Measurements from ENCODE around the gene TBC1D16. TPM values are rescaled to one million over a fixed set of nuclear protein-coding genes. Genes with fewer than 3 reads are reported as not detected.

The TBC1D16 gene
- total and polyA plus RNA-seq, 2 donors from 2014 or later: 9.1 to 68.0 TPM

DNA sequence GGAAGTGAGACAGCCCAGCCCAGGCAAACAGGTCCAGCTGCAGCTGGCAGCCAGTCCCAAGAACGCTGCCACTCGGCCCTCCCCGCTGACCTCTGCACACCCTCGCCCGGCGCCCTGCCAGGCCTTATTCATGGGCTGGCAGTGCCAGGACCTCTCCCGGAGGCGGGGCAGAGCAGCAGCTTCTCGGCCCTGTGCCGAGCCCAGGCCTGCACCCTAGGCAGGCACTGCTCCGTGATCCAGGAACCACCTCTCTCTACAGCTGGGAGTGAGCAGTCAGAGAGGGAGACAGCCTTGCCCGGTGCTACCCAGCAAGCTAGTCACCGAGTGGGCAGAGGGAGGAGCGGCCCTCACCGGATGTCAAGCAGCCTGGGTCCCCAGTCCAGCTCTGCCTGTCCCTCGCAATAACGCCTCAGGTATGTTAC, 116.5 kb downstream of the TBC1D16 start:
- Histone ChIP-seq H3K27ac (ENCODE audit: low read depth in 2 of 2, low read length in 2 of 2) (peak overlapping the region in 1 of 2 donors; percentile 52), H3K9me3 (ENCODE audit: control insufficient read depth in 2 of 3, insufficient read depth in 1 of 3, low read length in 3 of 3) (no peaks in the 10 kb centered on the region), H3K36me3 (ENCODE audit: control insufficient read depth in 2 of 3, insufficient read depth in 3 of 3, low read length in 3 of 3) (no peaks in the 10 kb centered on the region), H3K4me1 (ENCODE audit: control insufficient read depth in 2 of 3, insufficient read depth in 2 of 3, low read depth in 1 of 3, low read length in 3 of 3) (peaks cover 0 to 15% (median 4%) of the 10 kb centered on the region in 3 donors), H3K27me3 (ENCODE audit: control insufficient read depth, insufficient read depth, low read length) (peaks cover 4% of the 10 kb centered on the region), H3K9ac (ENCODE audit: low read length in 3 of 3) (no peak overlapping the region), H3K4me3 (ENCODE audit: low read length in 3 of 3) (no peak overlapping the region)
- FAIRE-seq (peak; percentile 55), DNase-seq (peak in 2 of 5 donors; percentile 68 to 97)
- intact Hi-C loops (cut with DNase I): no loop called here
- TF ChIP-seq, protein P1, sequence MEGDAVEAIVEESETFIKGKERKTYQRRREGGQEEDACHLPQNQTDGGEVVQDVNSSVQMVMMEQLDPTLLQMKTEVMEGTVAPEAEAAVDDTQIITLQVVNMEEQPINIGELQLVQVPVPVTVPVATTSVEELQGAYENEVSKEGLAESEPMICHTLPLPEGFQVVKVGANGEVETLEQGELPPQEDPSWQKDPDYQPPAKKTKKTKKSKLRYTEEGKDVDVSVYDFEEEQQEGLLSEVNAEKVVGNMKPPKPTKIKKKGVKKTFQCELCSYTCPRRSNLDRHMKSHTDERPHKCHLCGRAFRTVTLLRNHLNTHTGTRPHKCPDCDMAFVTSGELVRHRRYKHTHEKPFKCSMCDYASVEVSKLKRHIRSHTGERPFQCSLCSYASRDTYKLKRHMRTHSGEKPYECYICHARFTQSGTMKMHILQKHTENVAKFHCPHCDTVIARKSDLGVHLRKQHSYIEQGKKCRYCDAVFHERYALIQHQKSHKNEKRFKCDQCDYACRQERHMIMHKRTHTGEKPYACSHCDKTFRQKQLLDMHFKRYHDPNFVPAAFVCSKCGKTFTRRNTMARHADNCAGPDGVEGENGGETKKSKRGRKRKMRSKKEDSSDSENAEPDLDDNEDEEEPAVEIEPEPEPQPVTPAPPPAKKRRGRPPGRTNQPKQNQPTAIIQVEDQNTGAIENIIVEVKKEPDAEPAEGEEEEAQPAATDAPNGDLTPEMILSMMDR (IDR thresholded peaks at IDR 0.05; ENCODE audit: borderline replicate concordance, extremely low read depth, insufficient read depth): no peak

DNA sequence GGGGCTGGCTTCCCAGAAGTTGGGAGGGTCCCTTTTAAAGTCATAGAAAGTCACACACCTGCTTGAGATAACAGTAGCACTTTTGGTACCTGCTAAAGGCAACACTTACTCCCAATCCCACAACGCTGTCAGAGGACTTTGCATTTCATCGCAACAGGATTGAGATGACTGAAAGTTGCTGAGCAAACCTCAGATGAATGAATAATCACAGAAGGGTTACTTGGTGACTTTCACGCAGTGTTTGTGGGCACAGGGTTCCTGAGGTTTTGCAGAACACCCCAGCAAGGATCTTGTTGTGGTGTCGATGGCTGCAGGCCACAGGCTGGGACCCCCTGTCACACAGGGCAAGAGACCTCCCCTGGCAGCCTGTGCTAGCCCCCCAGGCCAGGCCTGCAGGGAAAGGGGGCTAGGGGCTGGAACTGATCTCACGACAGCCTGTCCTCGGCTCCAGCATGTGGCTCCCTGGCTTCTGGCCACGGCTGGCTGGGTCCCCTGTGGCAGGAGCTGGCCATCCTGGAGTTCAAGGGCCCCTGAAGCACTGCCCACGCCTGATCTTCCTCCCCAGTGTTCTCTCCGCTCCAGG, 117.0 kb downstream of the TBC1D16 start:
- DNase-seq (no peak), FAIRE-seq (no peak)
- H3K9ac ChIP-seq (ENCODE audit: low read length in 3 of 3): no peak overlapping the region
- H3K27me3 ChIP-seq (ENCODE audit: control insufficient read depth, insufficient read depth, low read length): peaks cover 4% of the 10 kb centered on the region
- H3K9me3 ChIP-seq (ENCODE audit: control insufficient read depth in 2 of 3, insufficient read depth in 1 of 3, low read length in 3 of 3): no peaks in the 10 kb centered on the region
- TF ChIP-seq, protein P1 (IDR thresholded peaks at IDR 0.05; ENCODE audit: borderline replicate concordance, extremely low read depth, insufficient read depth): no peak
- H3K36me3 ChIP-seq (ENCODE audit: control insufficient read depth in 2 of 3, insufficient read depth in 3 of 3, low read length in 3 of 3): no peaks in the 10 kb centered on the region
- H3K4me1 ChIP-seq (ENCODE audit: control insufficient read depth in 2 of 3, insufficient read depth in 2 of 3, low read depth in 1 of 3, low read length in 3 of 3): peaks cover 0 to 15% (median 4%) of the 10 kb centered on the region in 3 donors
- peak overlapping the region in 1 of 2 donors; percentile 52 for H3K27ac ChIP-seq (ENCODE audit: low read depth in 2 of 2, low read length in 2 of 2)
- no peak overlapping the region for H3K4me3 ChIP-seq (ENCODE audit: low read length in 3 of 3)
- intact Hi-C loops (cut with DNase I): no loop called here

DNA sequence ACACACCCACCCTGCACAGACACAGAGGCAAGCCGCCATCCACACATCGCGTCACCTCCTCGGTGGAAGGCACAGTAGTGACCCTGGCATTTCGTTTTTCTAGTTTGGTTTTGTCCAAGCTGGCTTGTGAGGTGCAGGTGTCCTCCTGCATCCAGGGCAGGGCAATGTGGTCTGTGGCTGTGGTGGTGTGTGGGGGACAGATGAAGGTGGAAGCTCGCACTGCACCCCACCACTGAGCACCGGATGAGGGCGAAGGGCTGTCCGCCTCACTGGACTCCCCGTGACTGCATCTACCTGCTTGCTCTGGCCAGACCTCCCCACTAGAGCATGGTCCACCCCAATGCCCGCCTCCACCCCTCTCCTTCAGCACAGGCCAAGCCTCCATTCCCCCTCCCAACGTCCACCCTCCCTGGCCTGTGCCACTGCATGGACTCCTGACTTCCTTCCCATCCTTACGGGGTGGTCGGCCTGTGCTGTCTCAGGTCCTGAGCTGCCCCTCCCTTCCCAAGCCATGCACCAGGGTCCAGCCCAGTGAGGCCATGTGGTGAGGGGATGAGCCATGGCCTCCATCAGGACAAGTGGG, 117.7 kb downstream of the TBC1D16 start:
- peaks cover 4% of the 10 kb centered on the region for H3K27me3 ChIP-seq (ENCODE audit: control insufficient read depth, insufficient read depth, low read length)
- no peaks in the 10 kb centered on the region for H3K36me3 ChIP-seq (ENCODE audit: control insufficient read depth in 2 of 3, insufficient read depth in 3 of 3, low read length in 3 of 3)
- H3K27ac ChIP-seq (ENCODE audit: low read depth in 2 of 2, low read length in 2 of 2): no peak overlapping the region
- no peak overlapping the region for H3K4me3 ChIP-seq (ENCODE audit: low read length in 3 of 3)
- TF ChIP-seq, protein P1 (IDR thresholded peaks at IDR 0.05; ENCODE audit: borderline replicate concordance, extremely low read depth, insufficient read depth): no peak
- H3K9ac ChIP-seq (ENCODE audit: low read length in 3 of 3): no peak overlapping the region
- FAIRE-seq (no peak), DNase-seq (no peak)
- peaks cover 0 to 15% (median 4%) of the 10 kb centered on the region in 3 donors for H3K4me1 ChIP-seq (ENCODE audit: control insufficient read depth in 2 of 3, insufficient read depth in 2 of 3, low read depth in 1 of 3, low read length in 3 of 3)
- H3K9me3 ChIP-seq (ENCODE audit: control insufficient read depth in 2 of 3, insufficient read depth in 1 of 3, low read length in 3 of 3): no peaks in the 10 kb centered on the region
- intact Hi-C loops (cut with DNase I): no loop called here
